ENCODE measurements around the gene CKAP5.
"Not testable (repeated sequence)": the region's sequence is repeated elsewhere in the genome, so short reads cannot be mapped to it uniquely, and the experiment has no call there.

The CKAP5 gene

GRCh38 chr11:46855167-46855566 is 9.1 kb upstream of the CKAP5 start:
- no peak for DNase-seq (ENCODE audit: low read depth)

GRCh38 chr11:46850829-46851380 is 4.8 kb upstream of the CKAP5 start:
- DNase-seq (ENCODE audit: low read depth), result no peak

GRCh38 chr11:46849631-46850030 is 3.6 kb upstream of the CKAP5 start:
- DNase-seq (ENCODE audit: low read depth), result no peak

GRCh38 chr11:46846510-46846830 is 390 bp upstream of the CKAP5 start:
- no peak for DNase-seq (ENCODE audit: low read depth)

- DNase-seq (ENCODE audit: low read depth), result no peak
Observed at GRCh38 chr11:46845440-46845739, 690 bp downstream of the CKAP5 start.

- DNase-seq (ENCODE audit: low read depth), result no peak
Observed at GRCh38 chr11:46840116-46840515, 6.0 kb downstream of the CKAP5 start.

GRCh38 chr11:46838501-46838900 is 7.6 kb downstream of the CKAP5 start:
- DNase-seq (ENCODE audit: low read depth), result no peak

- no peak for DNase-seq (ENCODE audit: low read depth)
Observed at GRCh38 chr11:46837860-46838259, 8.2 kb downstream of the CKAP5 start.

GRCh38 chr11:46836870-46837269 is 9.2 kb downstream of the CKAP5 start:
- DNase-seq (ENCODE audit: low read depth), result no peak

GRCh38 chr11:46836431-46836830 is 9.6 kb downstream of the CKAP5 start:
- DNase-seq (ENCODE audit: low read depth), result no peak

- no peak for DNase-seq (ENCODE audit: low read depth)
Observed at GRCh38 chr11:46835897-46836296, 10.2 kb downstream of the CKAP5 start.

GRCh38 chr11:46834821-46835220 is 11.3 kb downstream of the CKAP5 start:
- no peak for DNase-seq (ENCODE audit: low read depth)

GRCh38 chr11:46832511-46833214 is 13.4 kb downstream of the CKAP5 start:
- no peak for DNase-seq (ENCODE audit: low read depth)

- DNase-seq (ENCODE audit: low read depth), result no peak
Observed at GRCh38 chr11:46827995-46828394, 18.1 kb downstream of the CKAP5 start.

- peak; percentile 58 for DNase-seq (ENCODE audit: low read depth)
Observed at GRCh38 chr11:46826310-46827044, 19.6 kb downstream of the CKAP5 start.

- DNase-seq (ENCODE audit: low read depth), result no peak
Observed at GRCh38 chr11:46808799-46809431, 37.2 kb downstream of the CKAP5 start.

GRCh38 chr11:46801694-46802470 is 44.2 kb downstream of the CKAP5 start:
- no peak for DNase-seq (ENCODE audit: low read depth)

GRCh38 chr11:46800177-46800576 is 45.9 kb downstream of the CKAP5 start:
- DNase-seq (ENCODE audit: low read depth), result no peak

- not testable (repeated sequence) for DNase-seq (ENCODE audit: low read depth)
Observed at GRCh38 chr11:46799725-46800124, 46.4 kb downstream of the CKAP5 start.

- DNase-seq (ENCODE audit: low read depth), result no peak
Observed at GRCh38 chr11:46778416-46778815, 67.7 kb downstream of the CKAP5 start.

GRCh38 chr11:46776878-46777277 is 69.2 kb downstream of the CKAP5 start:
- no peak for DNase-seq (ENCODE audit: low read depth)

GRCh38 chr11:46769636-46770221 is 76.4 kb downstream of the CKAP5 start:
- DNase-seq (ENCODE audit: low read depth), result no peak

All from stimulated activated CD8-positive, alpha-beta memory T cell treated with anti-CD3 and anti-CD28 coated beads, Interleukin-12 subunit alpha, Interleukin-12 subunit beta, amount 100 ng/mL, for 4 hours (primary cell).